K562 (cell line): ENCODE data around the gene ABHD16A. TPM values are rescaled to one million over a fixed set of nuclear protein-coding genes. Genes with fewer than 3 reads are reported as not detected.

ENCODE experiments used
- CHD4 ChIP-seq: fragments of 200-600 bp; sonication (generic); IDR thresholded peaks from 3 replicates; pipeline ENCODE4 v1.6.1; 2012; ENCODE audit warnings: low read depth, mild to moderate bottlenecking, mixed read lengths, low read length, inconsistent platforms; ENCODE audit not compliant: insufficient read depth, insufficient replicate concordance, poor library complexity, severe bottlenecking
- FOXJ3 ChIP-seq: sonication (generic); formaldehyde crosslinking; IDR thresholded peaks from 2 replicates; pipeline ENCODE4 v1.4.0; 2020; ENCODE audit warnings: mild to moderate bottlenecking, missing genetic modification reagents
- MAX ChIP-seq: sonication (generic); formaldehyde crosslinking; IDR thresholded peaks from 2 replicates; pipeline ENCODE4 v1.9.0; 2022; ENCODE audit warnings: mild to moderate bottlenecking, missing genetic modification reagents
- RREB1 ChIP-seq: fragments of 250-450 bp; sonication (Bioruptor Pico); IDR thresholded peaks from 2 replicates; pipeline ENCODE4 v1.4.0; 2020
- TEAD4 ChIP-seq, 2 experiments: sonication (generic) in 1 of 2; formaldehyde crosslinking in 1 of 2; IDR thresholded peaks; 2 replicates each; pipeline versions ENCODE4 v1.6.1 to v1.8.0; 2012 to 2022; ENCODE audit warnings: borderline replicate concordance in 1 of 2, inconsistent platforms in 1 of 2, low read length in 1 of 2, mild to moderate bottlenecking in 1 of 2, missing genetic modification reagents in 1 of 2
- ZBTB40 ChIP-seq, 2 experiments: fragments of 450-650 bp in 1 of 2; sonication (generic) in 1 of 2; formaldehyde crosslinking in 1 of 2; IDR thresholded peaks; 2 replicates each; pipeline versions ENCODE4 v1.7.1 to v1.9.0; 2016 to 2022; ENCODE audit warnings: inconsistent platforms in 1 of 2, mild to moderate bottlenecking in 1 of 2, missing genetic modification reagents in 1 of 2
- ZBTB9 ChIP-seq: fragments of 450-650 bp; formaldehyde crosslinking; IDR thresholded peaks from 2 replicates; pipeline ENCODE4 v1.4.0; 2020; ENCODE audit warnings: mild to moderate bottlenecking, moderate library complexity
- polyA plus RNA-seq, 8 experiments: library from polyadenylated mRNA; depleted of rRNA in 4 of 8; stranded (reverse) in 5 of 8; unstranded in 3 of 8; fragments of >200 nt; fragmentation: Nextera tagmentation in 2 of 8; fragmentation: Illumina TruSeq in 1 of 8; extraction: Ambion mirVana in 2 of 8; extraction: Trizol in 1 of 8; gene quantifications; 2 replicates each; pipeline versions ENCODE4 v1.2.1 to v1.2.3, GENCODE V29; 2011 to 2014; ENCODE audit warnings: inconsistent platforms in 1 of 8, missing spikeins in 1 of 8
- total RNA-seq, 7 experiments: library from RNA; depleted of rRNA in 6 of 7; stranded (reverse); fragments of >200 nt in 6 of 7; fragmentation: Illumina TruSeq in 2 of 7; extraction: Trizol in 2 of 7; gene quantifications; 2 replicates each; pipeline versions ENCODE4 v1.2.1 to v1.2.3, GENCODE V29; 2011 to 2021; ENCODE audit warnings: low replicate concordance in 1 of 7

ABHD16A gene
- total and polyA plus RNA-seq, 9 of the 15 experiments (the other 6 are each of a cell fraction or from before 2014, with no cell fraction given): 25.8 to 120 (median 81.6) TPM

GRCh38 chr6:31739639-31740396 is 36.7 kb upstream of the ABHD16A start, which contains the start of gene MSH5 (continued):
- TF ChIP-seq RREB1 (no peak; the same call in 1 of the 2 replicates), TEAD4 (IDR thresholded peaks at IDR 0.05; ENCODE audit: low read length) (peak; percentile 56; the same call in 1 of the 2 replicates), TEAD4 (CRISPR knock-in tag; IDR thresholded peaks at IDR 0.05; ENCODE audit: borderline replicate concordance) (peak; percentile 92; the same call in 1 of the 2 replicates), CHD4 (peak; percentile 18), MAX (CRISPR knock-in tag) (peak; percentile 100), ZBTB40 (IDR thresholded peaks at IDR 0.05) (no peak), ZBTB40 (CRISPR knock-in tag; IDR thresholded peaks at IDR 0.05) (no peak), FOXJ3 (CRISPR knock-in tag) (no peak), ZBTB9 (peak; percentile 39)
